ACC112 (cell line): ENCODE results near the gene ARL4C.

Experiments used
- H2AFZ ChIP-seq: fragments of 200-600 bp; sonication (generic); one replicate; pipeline ENCODE4 v1.6.0; 2017; ENCODE audit warnings: antibody characterized with exemption, low read length; ENCODE audit not compliant: unreplicated experiment
- H3K27ac ChIP-seq: fragments of 200-600 bp; sonication (generic); 2 replicates; pipeline ENCODE4 v1.5.1; 2014; ENCODE audit warnings: low read depth, mild to moderate bottlenecking, antibody characterized with exemption, low read length, moderate library complexity
- H3K27me3 ChIP-seq: fragments of 200-600 bp; sonication (generic); 2 replicates; pipeline ENCODE4 v1.6.1; 2014; ENCODE audit warnings: mild to moderate bottlenecking, antibody characterized with exemption, low read length, moderate library complexity, mixed read lengths; ENCODE audit not compliant: insufficient read depth
- H3K36me3 ChIP-seq: fragments of 200-600 bp; sonication (generic); 2 replicates; pipeline ENCODE4 v1.6.1; 2016; ENCODE audit warnings: mild to moderate bottlenecking, antibody characterized with exemption, low read length, moderate library complexity, mixed read lengths; ENCODE audit not compliant: insufficient read depth
- H3K4me1 ChIP-seq: fragments of 200-600 bp; sonication (generic); one replicate; pipeline ENCODE4 v1.6.1; 2016; ENCODE audit warnings: low read length, mixed read lengths; ENCODE audit not compliant: insufficient read depth, unreplicated experiment, control insufficient read depth
- H3K4me3 ChIP-seq: fragments of 200-600 bp; sonication (generic); 2 replicates; pipeline ENCODE4 v1.5.1; 2014; ENCODE audit warnings: mild to moderate bottlenecking, low read depth, low read length
- H3K79me2 ChIP-seq: fragments of 200-600 bp; sonication (generic); one replicate; pipeline ENCODE4 v1.6.0; 2016; ENCODE audit warnings: low read length; ENCODE audit not compliant: control insufficient read depth, unreplicated experiment, insufficient read depth

Gene ARL4C

GRCh38 chr2:234469972-234470371, 26.9 kb downstream of the ARL4C start:
- no peaks in the 10 kb centered on the region for H3K4me1 ChIP-seq
- no peaks in the 10 kb centered on the region for H3K36me3 ChIP-seq
- H3K27me3 ChIP-seq, result peaks cover 22% of the 10 kb centered on the region
- H3K27ac ChIP-seq, result no peak overlapping the region
- no peak overlapping the region for H3K4me3 ChIP-seq
- H3K79me2 ChIP-seq, result no peaks in the 10 kb centered on the region
- H2AFZ ChIP-seq, result no peak overlapping the region

GRCh38 chr2:234469251-234469845, 27.5 kb downstream of the ARL4C start:
- Histone ChIP-seq H3K27ac (no peak overlapping the region), H3K4me3 (no peak overlapping the region), H3K27me3 (peaks cover 22% of the 10 kb centered on the region), H2AFZ (no peak overlapping the region), H3K79me2 (no peaks in the 10 kb centered on the region), H3K4me1 (no peaks in the 10 kb centered on the region), H3K36me3 (no peaks in the 10 kb centered on the region)

GRCh38 chr2:234468503-234468902, 28.4 kb downstream of the ARL4C start:
- no peaks in the 10 kb centered on the region for H3K79me2 ChIP-seq
- no peak overlapping the region for H3K4me3 ChIP-seq
- no peak overlapping the region for H2AFZ ChIP-seq
- no peaks in the 10 kb centered on the region for H3K4me1 ChIP-seq
- H3K27ac ChIP-seq, result no peak overlapping the region
- peaks cover 22% of the 10 kb centered on the region for H3K27me3 ChIP-seq
- no peaks in the 10 kb centered on the region for H3K36me3 ChIP-seq

GRCh38 chr2:234467289-234467688, 29.6 kb downstream of the ARL4C start:
- Histone ChIP-seq H3K4me1 (no peaks in the 10 kb centered on the region), H3K27ac (no peak overlapping the region), H3K79me2 (no peaks in the 10 kb centered on the region), H2AFZ (no peak overlapping the region), H3K27me3 (peaks cover 20% of the 10 kb centered on the region), H3K4me3 (no peak overlapping the region), H3K36me3 (no peaks in the 10 kb centered on the region)

- H3K27ac ChIP-seq, result no peak overlapping the region
Observed at GRCh38 chr2:234464291-234464645, 32.6 kb downstream of the ARL4C start.

GRCh38 chr2:234463626-234464290, 33.1 kb downstream of the ARL4C start:
- peaks cover 6% of the 10 kb centered on the region; the same call in 1 of the 2 replicates for H3K27me3 ChIP-seq
- no peak overlapping the region for H2AFZ ChIP-seq
- no peaks in the 10 kb centered on the region for H3K4me1 ChIP-seq
- no peaks in the 10 kb centered on the region for H3K36me3 ChIP-seq
- H3K4me3 ChIP-seq, result no peak overlapping the region
- no peaks in the 10 kb centered on the region for H3K79me2 ChIP-seq
- H3K27ac ChIP-seq, result no peak overlapping the region

More at GRCh38 chr2:234464291-234464645, 32.6 kb downstream of the ARL4C start:
- H2AFZ ChIP-seq, result no peak overlapping the region
- H3K4me3 ChIP-seq, result no peak overlapping the region
- no peaks in the 10 kb centered on the region for H3K36me3 ChIP-seq
- H3K79me2 ChIP-seq, result no peaks in the 10 kb centered on the region
- no peaks in the 10 kb centered on the region for H3K4me1 ChIP-seq
- H3K27me3 ChIP-seq, result peaks cover 6% of the 10 kb centered on the region

GRCh38 chr2:234462218-234462992, 34.5 kb downstream of the ARL4C start:
- H3K27ac ChIP-seq, result no peak overlapping the region
- no peaks in the 10 kb centered on the region for H3K79me2 ChIP-seq
- H2AFZ ChIP-seq, result no peak overlapping the region
- peaks cover 6% of the 10 kb centered on the region; the same call in 1 of the 2 replicates for H3K27me3 ChIP-seq
- H3K36me3 ChIP-seq, result no peaks in the 10 kb centered on the region
- H3K4me1 ChIP-seq, result no peaks in the 10 kb centered on the region
- H3K4me3 ChIP-seq, result no peak overlapping the region

GRCh38 chr2:234459401-234460009, 37.4 kb downstream of the ARL4C start:
- Histone ChIP-seq H3K4me3 (no peak overlapping the region), H3K36me3 (no peaks in the 10 kb centered on the region), H3K79me2 (no peaks in the 10 kb centered on the region), H2AFZ (no peak overlapping the region), H3K4me1 (no peaks in the 10 kb centered on the region), H3K27me3 (no peaks in the 10 kb centered on the region), H3K27ac (no peak overlapping the region)

- Histone ChIP-seq H3K4me3 (no peak overlapping the region), H3K4me1 (no peaks in the 10 kb centered on the region), H3K27ac (no peak overlapping the region), H3K36me3 (no peaks in the 10 kb centered on the region), H3K79me2 (no peaks in the 10 kb centered on the region), H2AFZ (no peak overlapping the region), H3K27me3 (no peaks in the 10 kb centered on the region)
Observed at GRCh38 chr2:234458466-234458865, 38.4 kb downstream of the ARL4C start.

- Histone ChIP-seq H3K27ac (no peak overlapping the region), H3K36me3 (no peaks in the 10 kb centered on the region), H3K4me1 (peaks cover under 1% of the 10 kb centered on the region), H3K79me2 (no peaks in the 10 kb centered on the region), H2AFZ (no peak overlapping the region), H3K27me3 (no peaks in the 10 kb centered on the region), H3K4me3 (no peak overlapping the region)
Observed at GRCh38 chr2:234457421-234457820, 39.5 kb downstream of the ARL4C start.
